WTC11 (cell line): ENCODE measurements around the gene RAD9B. TPM values are rescaled to one million over a fixed set of nuclear protein-coding genes. Genes with fewer than 3 reads are reported as not detected.
A peak's percentile ranks its signal among the peaks of the same experiment; 100 is the strongest.

ENCODE experiments used
- ATAC-seq: fragments of 200-7000 bp; cut with Tn5 transposase; 2 replicates; pipeline ENCODE4 v1.10.0; 2021; ENCODE audit warnings: mild to moderate bottlenecking, moderate library complexity
- CTCF ChIA-PET: fragments of 300-600 bp; sonication (Branson Sonifier 250); formaldehyde crosslinking; loops from one replicate; lab custom pipeline; 2021; ENCODE audit warnings: antibody characterized with exemption; lab: Charles Lee
- POLR2A ChIA-PET: fragments of 350-600 bp; sonication (Branson Sonifier 250); formaldehyde crosslinking; loops from one replicate; lab custom pipeline; 2021; ENCODE audit warnings: antibody characterized with exemption; lab: Charles Lee
- DNase-seq: peaks from one replicate; pipeline ENCODE4 v3.0.0; 2021; ENCODE audit warnings: low spot score
- H3K27ac Mint-ChIP-seq: 2 replicates; pipeline ENCODE4 v1.8.0; 2021; ENCODE audit warnings: mixed read lengths
- H3K27me3 Mint-ChIP-seq: 2 replicates; pipeline ENCODE4 v1.8.0; 2021; ENCODE audit warnings: low read depth, mild to moderate bottlenecking, moderate library complexity, mixed read lengths
- H3K36me3 Mint-ChIP-seq: 2 replicates; pipeline ENCODE4 v1.8.0; 2021; ENCODE audit warnings: mixed read lengths
- H3K4me1 Mint-ChIP-seq: 2 replicates; pipeline ENCODE4 v1.8.0; 2022; ENCODE audit warnings: mixed read lengths
- H3K4me3 Mint-ChIP-seq: 2 replicates; pipeline ENCODE4 v1.8.0; 2021; ENCODE audit warnings: mild to moderate bottlenecking, moderate library complexity, mixed read lengths
- H3K9me3 Mint-ChIP-seq: 2 replicates; pipeline ENCODE4 v1.8.0; 2021; ENCODE audit warnings: mixed read lengths
- ATF1 ChIP-seq: sonication (generic); formaldehyde crosslinking; IDR thresholded peaks from 2 replicates; pipeline ENCODE4 v1.8.1; 2023; ENCODE audit warnings: mild to moderate bottlenecking, moderate library complexity, missing genetic modification reagents
- CREB1 ChIP-seq: sonication (generic); formaldehyde crosslinking; IDR thresholded peaks from 2 replicates; pipeline ENCODE4 v1.8.0; 2023; ENCODE audit warnings: mild to moderate bottlenecking, missing genetic modification reagents
- CREM ChIP-seq: sonication (generic); formaldehyde crosslinking; IDR thresholded peaks from 2 replicates; pipeline ENCODE4 v1.8.1; 2022; ENCODE audit warnings: mild to moderate bottlenecking, missing genetic modification reagents, moderate library complexity
- E2F1 ChIP-seq: sonication (generic); formaldehyde crosslinking; IDR thresholded peaks from 2 replicates; pipeline ENCODE4 v1.8.0; 2022; ENCODE audit warnings: mild to moderate bottlenecking, missing genetic modification reagents
- FOXP1 ChIP-seq: sonication (generic); formaldehyde crosslinking; IDR thresholded peaks from 2 replicates; pipeline ENCODE4 v1.8.0; 2022; ENCODE audit warnings: missing genetic modification reagents, mild to moderate bottlenecking, moderate library complexity, borderline replicate concordance
- HMGA2 ChIP-seq: fragments of 250-450 bp; sonication (Bioruptor Pico); IDR thresholded peaks from 2 replicates; pipeline ENCODE4 v1.4.0; 2021; ENCODE audit warnings: mild to moderate bottlenecking, moderate library complexity
- MAX ChIP-seq: sonication (generic); formaldehyde crosslinking; IDR thresholded peaks from 2 replicates; pipeline ENCODE4 v1.8.0; 2022; ENCODE audit warnings: mild to moderate bottlenecking, missing genetic modification reagents
- NR3C1 ChIP-seq: sonication (generic); formaldehyde crosslinking; conservative IDR thresholded peaks from 2 replicates; pipeline ENCODE4 v1.8.1; 2023; ENCODE audit warnings: low read depth, mild to moderate bottlenecking, missing genetic modification reagents
- PRDM15 ChIP-seq: sonication (generic); formaldehyde crosslinking; IDR thresholded peaks from 2 replicates; pipeline ENCODE4 v1.8.0; 2022; ENCODE audit warnings: missing genetic modification reagents
- STAT6 ChIP-seq: sonication (generic); formaldehyde crosslinking; conservative IDR thresholded peaks from 2 replicates; pipeline ENCODE4 v1.8.1; 2023; ENCODE audit warnings: mild to moderate bottlenecking, low read depth, missing genetic modification reagents, moderate library complexity
- TEAD4 ChIP-seq: sonication (generic); formaldehyde crosslinking; IDR thresholded peaks from 2 replicates; pipeline ENCODE4 v1.8.0; 2022; ENCODE audit warnings: mild to moderate bottlenecking, missing genetic modification reagents
- TP53 ChIP-seq: sonication (generic); formaldehyde crosslinking; IDR thresholded peaks from 2 replicates; pipeline ENCODE4 v1.8.1; 2023; ENCODE audit warnings: mild to moderate bottlenecking, missing genetic modification reagents
- USF1 ChIP-seq: sonication (generic); formaldehyde crosslinking; IDR thresholded peaks from 2 replicates; pipeline ENCODE4 v1.8.0; 2022; ENCODE audit warnings: mild to moderate bottlenecking, missing genetic modification reagents
- USF2 ChIP-seq: sonication (generic); formaldehyde crosslinking; IDR thresholded peaks from 2 replicates; pipeline ENCODE4 v1.8.1; 2023; ENCODE audit warnings: mild to moderate bottlenecking, missing genetic modification reagents, moderate library complexity
- ZBTB21 ChIP-seq: sonication (generic); formaldehyde crosslinking; IDR thresholded peaks from 2 replicates; pipeline ENCODE4 v1.8.1; 2023; ENCODE audit warnings: mild to moderate bottlenecking, missing genetic modification reagents, borderline replicate concordance
- ZMAT4 ChIP-seq: fragments of 250-450 bp; sonication (Bioruptor Pico); IDR thresholded peaks from 2 replicates; pipeline ENCODE4 v1.9.0; 2021; ENCODE audit warnings: mild to moderate bottlenecking
- ZNF232 ChIP-seq: sonication (generic); formaldehyde crosslinking; IDR thresholded peaks from 2 replicates; pipeline ENCODE4 v1.8.0; 2022; ENCODE audit warnings: mild to moderate bottlenecking, missing genetic modification reagents
- ZNF263 ChIP-seq: sonication (generic); formaldehyde crosslinking; IDR thresholded peaks from 2 replicates; pipeline ENCODE4 v1.8.1; 2022; ENCODE audit warnings: low read depth, mild to moderate bottlenecking, moderate library complexity, missing genetic modification reagents
- ZNF396 ChIP-seq: fragments of 250-450 bp; sonication (Bioruptor Pico); IDR thresholded peaks from 2 replicates; pipeline ENCODE4 v1.8.0; 2021; ENCODE audit warnings: mild to moderate bottlenecking, moderate library complexity, borderline replicate concordance
- ZSCAN18 ChIP-seq: fragments of 250-450 bp; sonication (Bioruptor Pico); IDR thresholded peaks from 2 replicates; pipeline ENCODE4 v2.1.2; 2022; ENCODE audit warnings: mild to moderate bottlenecking, moderate library complexity
- total RNA-seq: library from RNA; stranded (reverse); gene quantifications from 3 replicates; pipeline ENCODE4 v1.2.3, GENCODE V29; 2021

Gene RAD9B
- total RNA-seq, 1 experiment from 2014 or later = 0.09 TPM

GRCh38 chr12:110546339-110546738 lies 44.2 kb downstream of the RAD9B start:
- H3K36me3 Mint-ChIP-seq = peaks cover 36% of the 10 kb centered on the region
- H3K27ac Mint-ChIP-seq = peak overlapping the region; percentile 72
- ChIA-PET CTCF (interaction anchor here (1.3 kb wide), 1 partner anchor 96 kb away, joined by 3 read pairs; the partner anchor contains the start of gene ARPC3), POLR2A (no interaction called here)
- peaks cover 4% of the 10 kb centered on the region; the same call in 1 of the 2 replicates for H3K4me1 Mint-ChIP-seq
- H3K4me3 Mint-ChIP-seq = no peak overlapping the region
- ATAC-seq = no peak
- no peaks in the 10 kb centered on the region for H3K27me3 Mint-ChIP-seq
- no peaks in the 10 kb centered on the region for H3K9me3 Mint-ChIP-seq
- no peak for TF ChIP-seq ZNF263
- no peak for TF ChIP-seq MAX
- TF ChIP-seq TEAD4 (CRISPR knock-in tag) = no peak
- TF ChIP-seq CREB1 (CRISPR knock-in tag) = no peak
- TF ChIP-seq ZMAT4 (CRISPR knock-in tag) = no peak
- no peak for TF ChIP-seq E2F1 (CRISPR knock-in tag)
- no peak for TF ChIP-seq PRDM15
- TF ChIP-seq ZNF396 (CRISPR knock-in tag) = no peak
- TF ChIP-seq ATF1 (CRISPR knock-in tag) = no peak
- no peak for TF ChIP-seq HMGA2 (CRISPR knock-in tag)
- no peak for TF ChIP-seq STAT6 (CRISPR knock-in tag)
- TF ChIP-seq NR3C1 (CRISPR knock-in tag) = no peak
- TF ChIP-seq USF1 (CRISPR knock-in tag) = no peak
- no peak for TF ChIP-seq CREM (CRISPR knock-in tag)
- no peak for TF ChIP-seq ZSCAN18 (CRISPR knock-in tag)
- TF ChIP-seq USF2 (CRISPR knock-in tag) = no peak
- TF ChIP-seq TP53 (CRISPR knock-in tag) = no peak
- TF ChIP-seq ZBTB21 (CRISPR knock-in tag) = no peak
- no peak for TF ChIP-seq FOXP1 (CRISPR knock-in tag)
- no peak for TF ChIP-seq ZNF232 (CRISPR knock-in tag)
- no peak for DNase-seq
